T follicular helper cell (primary cell): ENCODE measurements around the gene GBGT1.

Source experiments
- DNase-seq: peaks from one replicate; pipeline ENCODE4 v3.0.0-alpha.2; 2020; ENCODE audit warnings: low read depth

GBGT1 gene

GRCh38 chr9:133143639-133144141 lies 20.0 kb downstream of the GBGT1 start:
- DNase-seq, result no peak

GRCh38 chr9:133142684-133143622 lies 20.8 kb downstream of the GBGT1 start:
- no peak for DNase-seq

DNA sequence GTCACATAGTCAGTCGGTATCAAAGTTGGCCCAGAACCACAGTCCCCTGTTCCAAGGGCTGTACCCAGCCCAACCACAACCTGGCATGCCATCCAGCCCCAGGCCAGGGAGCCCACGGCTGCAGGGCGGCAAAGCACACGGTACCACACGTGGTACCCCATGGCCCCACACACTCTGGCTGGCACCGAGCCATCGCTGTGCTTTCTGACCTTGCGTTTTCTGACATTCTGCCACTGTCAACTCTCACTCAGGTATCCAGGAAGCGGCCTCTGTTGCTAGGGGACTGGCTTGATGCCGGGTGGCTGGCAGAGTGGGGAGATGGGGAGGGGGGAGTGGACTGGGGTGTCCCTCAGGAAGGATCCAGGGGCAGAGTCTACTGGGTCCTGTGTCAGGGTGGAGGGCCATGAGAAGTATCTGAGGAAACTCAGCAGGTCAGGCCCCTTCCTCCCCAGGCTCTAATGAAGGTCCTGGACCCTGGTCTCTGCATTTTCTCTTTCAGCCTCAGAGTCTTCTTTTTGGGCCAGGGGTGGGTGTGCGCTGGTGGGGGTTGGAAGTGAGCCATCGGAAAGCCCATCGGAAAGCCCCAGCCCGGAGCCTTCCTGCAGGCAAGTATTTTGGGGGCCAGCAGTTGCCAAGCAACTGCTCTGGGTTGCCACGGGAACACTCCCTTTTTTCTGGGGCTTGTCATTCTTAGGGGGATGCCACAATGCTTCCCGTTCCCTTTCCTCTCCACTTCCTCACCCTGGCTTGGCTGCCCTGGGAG lies 21.7 kb downstream of the GBGT1 start:
- DNase-seq, result peak; percentile 80

DNA sequence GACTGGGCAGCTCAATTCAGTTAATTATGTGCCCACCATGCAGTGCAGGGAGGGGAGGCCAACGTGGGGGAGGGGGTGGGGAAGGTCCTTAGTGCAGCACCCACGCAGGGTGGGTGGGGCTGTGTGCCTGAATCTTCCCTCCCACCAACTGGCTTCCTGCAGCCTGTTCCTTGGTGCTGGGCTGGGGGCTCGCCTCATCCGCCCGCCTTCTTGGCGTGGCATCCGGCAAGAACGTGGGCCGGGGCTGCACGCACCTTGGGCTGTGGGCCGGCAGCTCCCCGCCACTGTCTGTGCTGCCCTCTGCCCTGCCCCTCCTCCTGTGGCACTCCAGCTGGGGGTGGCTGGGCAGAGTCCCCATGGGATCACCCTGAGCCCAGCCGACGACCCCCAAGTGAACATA lies 23.1 kb downstream of the GBGT1 start:
- no peak for DNase-seq

DNA sequence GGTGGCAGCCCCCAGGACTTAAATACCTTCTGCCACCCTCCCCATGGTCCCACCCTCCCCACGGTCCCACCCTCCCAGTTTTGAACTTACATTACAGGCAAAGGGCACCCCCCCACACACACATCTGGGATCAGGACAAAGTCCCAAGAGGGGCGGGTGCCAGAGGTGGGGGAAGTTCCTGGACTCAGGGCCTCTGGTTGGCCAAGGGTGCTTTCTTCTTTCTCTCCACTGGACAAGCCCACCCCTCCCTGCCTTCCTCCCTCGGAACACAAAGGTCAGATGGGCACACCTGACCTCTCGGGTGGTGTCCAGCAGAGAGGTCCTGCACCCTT lies 23.6 kb downstream of the GBGT1 start:
- DNase-seq, result no peak

DNA sequence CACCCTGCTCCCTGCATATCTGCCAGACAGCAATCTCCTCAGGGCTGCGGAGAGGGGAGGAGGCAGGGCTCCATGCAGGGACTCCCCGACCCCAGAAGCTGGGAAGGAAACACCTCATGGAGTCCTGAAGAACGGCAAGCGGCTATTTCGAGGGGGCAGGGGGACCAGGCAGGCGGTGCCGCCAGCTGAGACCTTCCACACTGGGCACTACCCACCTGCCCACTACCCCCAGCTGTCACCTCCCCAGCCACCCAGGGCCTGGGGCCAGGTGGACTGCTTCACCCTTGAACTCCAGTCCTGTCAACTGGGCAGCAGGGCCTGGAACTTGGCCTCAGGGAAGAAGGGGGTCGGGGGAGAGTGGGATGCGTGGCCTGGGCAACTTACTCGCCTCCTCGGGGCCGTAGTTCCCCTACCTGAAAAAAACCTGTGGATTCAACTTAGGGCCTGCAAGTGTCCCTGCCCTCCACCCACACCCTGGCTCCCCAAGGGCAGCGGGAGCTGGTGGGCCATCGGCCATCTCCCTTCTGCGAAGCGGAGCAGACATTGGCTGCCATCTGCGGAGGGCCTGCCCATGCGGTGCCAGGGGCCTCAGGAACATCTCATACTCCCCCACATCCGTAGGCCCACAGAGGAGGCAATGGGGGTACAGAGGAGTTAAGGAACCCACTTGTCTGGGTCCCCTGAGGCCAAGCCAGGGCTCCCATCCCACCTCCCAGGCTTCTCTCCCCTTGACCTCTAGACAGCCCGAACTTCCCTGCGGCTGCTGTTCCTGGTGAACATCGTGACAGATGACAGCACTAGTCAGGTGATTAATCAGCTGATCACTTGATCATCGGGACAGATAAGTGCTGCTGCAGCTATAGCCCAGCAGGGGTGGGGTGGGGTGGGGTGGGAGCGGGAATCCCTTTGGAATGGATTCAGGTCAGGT lies 24.2 kb downstream of the GBGT1 start:
- no peak for DNase-seq

- no peak for DNase-seq
Measured at GRCh38 chr9:133137451-133138231, 26.1 kb downstream of the GBGT1 start.

- DNase-seq, result no peak
Measured at GRCh38 chr9:133135146-133135745, 28.5 kb downstream of the GBGT1 start.

- no peak for DNase-seq
Measured at GRCh38 chr9:133134388-133135145, 29.1 kb downstream of the GBGT1 start.

DNA sequence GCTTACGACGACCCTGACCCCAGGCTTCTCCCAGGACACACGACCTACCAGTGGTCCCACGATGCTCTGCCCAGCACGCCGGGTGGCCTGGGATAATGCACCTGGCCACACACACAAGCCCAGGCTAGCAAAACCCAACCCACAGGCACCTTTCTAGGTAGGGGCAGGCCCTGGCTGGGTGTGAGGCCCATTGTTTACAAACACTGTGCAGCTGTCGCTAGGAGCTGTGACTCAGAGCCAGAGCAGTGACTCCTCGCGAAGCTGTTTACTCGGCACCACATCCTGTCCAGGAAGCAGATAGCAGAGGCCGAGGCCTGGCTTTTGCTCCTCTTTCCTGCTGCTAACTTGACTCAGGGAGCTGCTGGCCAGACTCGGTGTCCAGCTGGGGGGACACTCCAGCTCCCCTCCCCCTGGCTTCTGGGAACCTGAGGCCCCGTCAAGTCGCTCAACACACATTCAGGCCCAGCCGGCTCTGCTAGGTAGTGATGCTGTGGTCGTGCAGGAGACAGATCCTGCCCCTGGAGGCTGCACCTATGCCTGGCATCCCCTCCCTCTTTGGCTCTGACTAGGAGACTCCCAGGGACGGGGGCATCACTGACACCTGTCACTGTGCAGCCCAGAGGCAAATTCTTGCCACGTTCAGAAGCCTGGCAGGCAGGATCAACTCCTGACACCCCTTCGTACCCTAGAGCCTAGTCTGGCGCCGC lies 29.9 kb downstream of the GBGT1 start:
- DNase-seq, result peak; percentile 89

DNA sequence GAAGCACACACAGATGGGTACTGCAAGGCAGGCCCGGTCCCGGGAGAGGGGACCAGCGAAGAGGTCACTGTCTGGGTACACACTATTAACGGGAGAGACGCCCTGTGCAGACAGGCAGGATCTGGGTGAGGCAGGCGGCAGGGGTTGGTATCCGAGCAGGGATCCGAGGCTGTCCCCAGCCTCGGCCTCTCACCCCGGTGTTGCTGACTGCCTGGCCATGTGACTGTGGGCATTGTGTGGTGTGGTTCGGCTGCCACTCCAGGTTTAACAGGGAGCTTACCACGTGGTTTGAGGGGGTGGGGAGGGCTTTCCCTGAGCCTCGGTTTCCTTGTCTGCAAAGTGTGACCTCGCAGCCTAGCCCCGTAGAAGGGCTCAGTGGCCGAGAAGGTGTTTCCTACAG lies 31.5 kb downstream of the GBGT1 start:
- no peak for DNase-seq

GRCh38 chr9:133131506-133131905 lies 32.2 kb downstream of the GBGT1 start:
- DNase-seq, result no peak

DNA sequence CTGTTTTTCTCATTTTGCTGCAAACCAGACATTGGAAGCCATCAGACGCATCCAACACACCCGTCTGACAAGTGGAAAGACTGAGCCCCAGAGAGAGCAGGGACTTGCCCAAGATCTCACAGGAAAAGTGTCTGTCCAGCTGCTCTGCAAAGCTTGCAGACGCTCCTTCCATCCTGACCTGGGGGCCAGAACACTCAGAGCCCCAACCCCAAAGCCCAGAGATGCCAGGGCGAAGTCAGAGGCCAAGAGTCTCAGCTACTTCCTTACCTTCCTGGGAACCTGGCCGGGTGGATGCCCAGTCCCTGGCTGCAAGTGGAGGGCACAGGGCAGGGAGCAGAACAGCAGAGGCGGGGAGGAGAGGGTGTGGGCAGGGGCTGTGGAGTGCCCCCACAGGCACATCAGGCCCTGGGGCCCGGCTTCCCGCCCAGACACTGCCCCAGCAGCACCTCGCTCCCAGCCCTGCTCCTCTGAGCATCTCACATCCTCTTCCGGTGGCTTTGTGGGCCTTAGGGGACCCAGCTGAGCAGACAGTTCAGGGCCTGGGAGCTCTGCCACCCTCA lies 32.9 kb downstream of the GBGT1 start:
- peak; percentile 48 for DNase-seq

- DNase-seq, result no peak
Measured at GRCh38 chr9:133129001-133129795, 34.5 kb downstream of the GBGT1 start.

- no peak for DNase-seq
Measured at GRCh38 chr9:133128152-133128551, 35.6 kb downstream of the GBGT1 start.

DNA sequence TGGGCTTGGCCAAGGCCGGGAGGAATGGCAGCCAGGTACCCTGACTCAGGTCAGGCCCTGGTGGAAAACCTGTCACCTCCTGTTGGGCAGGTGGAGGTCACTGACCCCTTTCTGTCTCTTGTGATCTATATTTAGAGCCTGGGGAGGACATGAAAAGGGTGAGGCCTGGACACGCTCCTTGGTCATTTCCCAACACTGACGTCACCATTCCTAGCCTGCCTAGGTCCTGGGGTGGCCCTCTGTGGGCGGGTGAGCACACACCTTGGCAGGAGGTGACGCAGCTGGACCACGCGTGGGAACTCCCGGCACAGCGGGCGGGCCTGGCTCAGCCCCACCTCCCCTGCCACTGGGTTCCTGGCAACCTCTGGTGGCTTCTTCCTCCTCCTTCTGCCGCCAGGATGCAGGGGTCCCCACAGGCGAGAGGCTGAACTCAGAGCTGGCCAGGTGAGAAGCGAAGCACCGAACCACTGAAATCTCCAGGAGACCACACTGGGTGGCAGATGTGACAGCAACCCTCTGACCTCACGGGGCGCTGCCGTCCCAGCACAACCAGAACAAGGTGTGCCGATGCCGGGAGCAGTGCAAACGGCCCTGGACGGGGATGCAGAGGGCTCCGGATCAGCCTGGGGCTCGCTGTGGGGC lies 36.3 kb downstream of the GBGT1 start:
- peak; percentile 50 for DNase-seq

- DNase-seq, result no peak
Measured at GRCh38 chr9:133126697-133127339, 36.9 kb downstream of the GBGT1 start.
